NCI-H146 treated with DMSO at 0.1 percent for 48 hours (cell line): ENCODE results near the gene KCNQ1.

ENCODE experiments used
- DNase-seq: peaks from one replicate; lab custom pipeline; 2025; ENCODE audit not compliant: unreplicated experiment; lab: John Stamatoyannopoulos, UW

The KCNQ1 gene

GRCh38 chr11:2507212-2507901 is 62.5 kb downstream of the KCNQ1 start:
- DNase-seq: no peak

GRCh38 chr11:2507945-2508749 is 63.3 kb downstream of the KCNQ1 start:
- no peak for DNase-seq

GRCh38 chr11:2508793-2509192 is 64.0 kb downstream of the KCNQ1 start:
- no peak for DNase-seq

GRCh38 chr11:2509481-2510001 is 64.7 kb downstream of the KCNQ1 start:
- DNase-seq: no peak

GRCh38 chr11:2510626-2511402 is 66.0 kb downstream of the KCNQ1 start:
- DNase-seq: no peak

- DNase-seq: no peak
Measured at GRCh38 chr11:2511421-2512369, 66.9 kb downstream of the KCNQ1 start.

GRCh38 chr11:2512431-2513407 is 67.9 kb downstream of the KCNQ1 start:
- DNase-seq: no peak

- no peak for DNase-seq
Measured at GRCh38 chr11:2513441-2513840, 68.6 kb downstream of the KCNQ1 start.

- no peak for DNase-seq
Measured at GRCh38 chr11:2515401-2516275, 70.8 kb downstream of the KCNQ1 start.

- DNase-seq: no peak
Measured at GRCh38 chr11:2516276-2517015, 71.6 kb downstream of the KCNQ1 start.

GRCh38 chr11:2517016-2517385 is 72.2 kb downstream of the KCNQ1 start:
- DNase-seq: no peak

GRCh38 chr11:2517386-2518064 is 72.7 kb downstream of the KCNQ1 start:
- no peak for DNase-seq

- no peak for DNase-seq
Measured at GRCh38 chr11:2518111-2518982, 73.5 kb downstream of the KCNQ1 start.

- DNase-seq: no peak
Measured at GRCh38 chr11:2518983-2519340, 74.2 kb downstream of the KCNQ1 start.

GRCh38 chr11:2519517-2519861 is 74.7 kb downstream of the KCNQ1 start:
- no peak for DNase-seq
